Left colon (tissue), 2 donors: Measurements from ENCODE around the gene WBP2. TPM values are rescaled to one million over a fixed set of nuclear protein-coding genes. Genes with fewer than 3 reads are reported as not detected.
A peak's percentile ranks its signal among the peaks of the same experiment; 100 is the strongest.
"Not testable (repeated sequence)": the region's sequence is repeated elsewhere in the genome, so short reads cannot be mapped to it uniquely, and the experiment has no call there.

ENCODE experiments used
- ATAC-seq: fragments of 200-7000 bp; cut with Tn5 transposase; one replicate; pipeline ENCODE4 v1.9.1; 2020; ENCODE audit warnings: mild to moderate bottlenecking, moderate library complexity
- DNase-seq, 2 donors: peaks; one replicate each; pipeline ENCODE4 v3.0.0-alpha.2; 2020
- intact Hi-C, 2 donors: fragments of 100-400 bp; cut with DNase I in 1 of 2; cut with micrococcal nuclease in 1 of 2; formaldehyde crosslinking; loops; one replicate each; pipeline versions ENCODE4 v1.11.2 to v1.14.0; 2022; cut with DNase I, micrococcal nuclease
- total RNA-seq, 2 donors: library from RNA; stranded (reverse); fragmentation: NEBNext Ultra II Directional; extraction: Animal tissue kit (Norgen Biotek cat#: 25700); gene quantifications; one replicate each; pipeline ENCODE4 v1.2.1, GENCODE V29; 2021
- donor health status: DM: no; HTN: no; CAD: no.
- donor health status: DM: yes; HTN: yes; CAD: no.

The WBP2 gene
- total RNA-seq, 2 donors from 2014 or later, result 96.5 to 105 TPM

GRCh38 chr17:75823257-75824041, 31.7 kb downstream of the WBP2 start:
- DNase-seq, result no peak
- ATAC-seq, result no peak
- intact Hi-C loops, result no loop called here

GRCh38 chr17:75822800-75823166, 32.4 kb downstream of the WBP2 start:
- ATAC-seq, result peak; percentile 10
- no peak for DNase-seq
- intact Hi-C loops, result no loop called here

- ATAC-seq (peak; percentile 55), DNase-seq (peak; percentile 49 to 73)
- intact Hi-C loops, result no loop called here
These were observed 32.9 kb downstream of the WBP2 start for GRCh38 chr17:75822119-75822799.

- no peak for DNase-seq
- intact Hi-C loops, result no loop called here
- no peak for ATAC-seq
These were observed 33.6 kb downstream of the WBP2 start for GRCh38 chr17:75821552-75821951.

GRCh38 chr17:75820094-75821080, 34.7 kb downstream of the WBP2 start:
- ATAC-seq, result no peak
- no peak for DNase-seq
- intact Hi-C loops, result no loop called here

GRCh38 chr17:75819678-75820077, 35.5 kb downstream of the WBP2 start:
- ATAC-seq (peak; percentile 18), DNase-seq (no peak)
- intact Hi-C loops, result no loop called here

GRCh38 chr17:75819116-75819515, 36.0 kb downstream of the WBP2 start:
- DNase-seq (no peak), ATAC-seq (no peak)
- intact Hi-C loops, result no loop called here

GRCh38 chr17:75818326-75818885, 36.7 kb downstream of the WBP2 start:
- DNase-seq (no peak), ATAC-seq (no peak)
- intact Hi-C loops, result no loop called here

GRCh38 chr17:75817571-75817970, 37.6 kb downstream of the WBP2 start:
- intact Hi-C loops, result no loop called here
- ATAC-seq, result no peak

GRCh38 chr17:75816693-75817092, 38.4 kb downstream of the WBP2 start:
- DNase-seq (no peak), ATAC-seq (no peak)
- intact Hi-C loops, result no loop called here

More at GRCh38 chr17:75817571-75817970, 37.6 kb downstream of the WBP2 start:
- DNase-seq, result no peak

- intact Hi-C loops, result no loop called here
- no peak for DNase-seq
- ATAC-seq, result no peak
These were observed 39.7 kb downstream of the WBP2 start for GRCh38 chr17:75815399-75815798.

GRCh38 chr17:75814900-75815373, 40.2 kb downstream of the WBP2 start:
- intact Hi-C loops, result no loop called here
- ATAC-seq, result no peak
- DNase-seq, result no peak

- no peak for ATAC-seq
- intact Hi-C loops, result no loop called here
- DNase-seq, result no peak
These were observed 41.1 kb downstream of the WBP2 start for GRCh38 chr17:75814021-75814395.

GRCh38 chr17:75813081-75814020, 41.8 kb downstream of the WBP2 start:
- intact Hi-C loops, result no loop called here
- no peak for DNase-seq
- ATAC-seq, result no peak

- ATAC-seq (no peak), DNase-seq (no peak)
- intact Hi-C loops, result no loop called here
These were observed 42.8 kb downstream of the WBP2 start for GRCh38 chr17:75812096-75813013.

GRCh38 chr17:75811174-75811573, 44.0 kb downstream of the WBP2 start:
- intact Hi-C loops, result no loop called here
- DNase-seq (no peak), ATAC-seq (no peak)

GRCh38 chr17:75810756-75811155, 44.4 kb downstream of the WBP2 start:
- intact Hi-C loops, DNase-seq, ATAC-seq: not testable (repeated sequence)
